WTC11 (cell line): Measurements from ENCODE around the gene FOXE1. TPM values are rescaled to one million over a fixed set of nuclear protein-coding genes. Genes with fewer than 3 reads are reported as not detected.

ENCODE experiments used
- ATAC-seq: fragments of 200-7000 bp; cut with Tn5 transposase; 2 replicates; pipeline ENCODE4 v1.10.0; 2021; ENCODE audit warnings: mild to moderate bottlenecking, moderate library complexity
- CTCF ChIA-PET: fragments of 300-600 bp; sonication (Branson Sonifier 250); formaldehyde crosslinking; loops from one replicate; lab custom pipeline; 2021; ENCODE audit warnings: antibody characterized with exemption; lab: Charles Lee
- POLR2A ChIA-PET: fragments of 350-600 bp; sonication (Branson Sonifier 250); formaldehyde crosslinking; loops from one replicate; lab custom pipeline; 2021; ENCODE audit warnings: antibody characterized with exemption; lab: Charles Lee
- DNase-seq: peaks from one replicate; pipeline ENCODE4 v3.0.0; 2021; ENCODE audit warnings: low spot score
- H3K27ac Mint-ChIP-seq: 2 replicates; pipeline ENCODE4 v1.8.0; 2021; ENCODE audit warnings: mixed read lengths
- H3K27me3 Mint-ChIP-seq: 2 replicates; pipeline ENCODE4 v1.8.0; 2021; ENCODE audit warnings: low read depth, mild to moderate bottlenecking, moderate library complexity, mixed read lengths
- H3K36me3 Mint-ChIP-seq: 2 replicates; pipeline ENCODE4 v1.8.0; 2021; ENCODE audit warnings: mixed read lengths
- H3K4me1 Mint-ChIP-seq: 2 replicates; pipeline ENCODE4 v1.8.0; 2022; ENCODE audit warnings: mixed read lengths
- H3K4me3 Mint-ChIP-seq: 2 replicates; pipeline ENCODE4 v1.8.0; 2021; ENCODE audit warnings: mild to moderate bottlenecking, moderate library complexity, mixed read lengths
- H3K9me3 Mint-ChIP-seq: 2 replicates; pipeline ENCODE4 v1.8.0; 2021; ENCODE audit warnings: mixed read lengths
- E2F5 ChIP-seq: sonication (generic); formaldehyde crosslinking; IDR thresholded peaks from 2 replicates; pipeline ENCODE4 v1.8.1; 2022; ENCODE audit warnings: mild to moderate bottlenecking, moderate library complexity, missing genetic modification reagents
- HMGXB4 ChIP-seq: sonication (generic); formaldehyde crosslinking; IDR thresholded peaks from 2 replicates; pipeline ENCODE4 v1.8.1; 2023; ENCODE audit warnings: mild to moderate bottlenecking, moderate library complexity, missing genetic modification reagents
- MLX ChIP-seq: sonication (generic); formaldehyde crosslinking; IDR thresholded peaks from 2 replicates; pipeline ENCODE4 v1.8.1; 2023; ENCODE audit warnings: mild to moderate bottlenecking, missing genetic modification reagents, moderate library complexity
- NFE2L1 ChIP-seq: sonication (generic); formaldehyde crosslinking; IDR thresholded peaks from 2 replicates; pipeline ENCODE4 v1.8.1; 2023; ENCODE audit warnings: missing genetic modification reagents
- SMAD4 ChIP-seq: sonication (generic); formaldehyde crosslinking; IDR thresholded peaks from 2 replicates; pipeline ENCODE4 v1.8.0; 2022; ENCODE audit warnings: mild to moderate bottlenecking, missing genetic modification reagents
- SOX15 ChIP-seq: fragments of 250-450 bp; sonication (Bioruptor Pico); IDR thresholded peaks from 2 replicates; pipeline ENCODE4 v1.9.0; 2021; ENCODE audit warnings: mild to moderate bottlenecking
- ZBTB21 ChIP-seq: sonication (generic); formaldehyde crosslinking; IDR thresholded peaks from 2 replicates; pipeline ENCODE4 v1.8.1; 2023; ENCODE audit warnings: mild to moderate bottlenecking, missing genetic modification reagents, borderline replicate concordance
- ZNF263 ChIP-seq: sonication (generic); formaldehyde crosslinking; IDR thresholded peaks from 2 replicates; pipeline ENCODE4 v1.8.1; 2022; ENCODE audit warnings: low read depth, mild to moderate bottlenecking, moderate library complexity, missing genetic modification reagents
- ZNF416 ChIP-seq: fragments of 250-450 bp; sonication (Bioruptor Pico); IDR thresholded peaks from 2 replicates; pipeline ENCODE4 v1.9.0; 2021; ENCODE audit warnings: mild to moderate bottlenecking, inconsistent platforms
- ZNF423 ChIP-seq: fragments of 250-450 bp; sonication (Bioruptor Pico); IDR thresholded peaks from 2 replicates; pipeline ENCODE4 v2.1.2; 2022; ENCODE audit warnings: mild to moderate bottlenecking, moderate library complexity
- ZNF671 ChIP-seq: fragments of 250-450 bp; sonication (Bioruptor Pico); IDR thresholded peaks from 2 replicates; pipeline ENCODE4 v1.8.0; 2021; ENCODE audit warnings: mild to moderate bottlenecking
- total RNA-seq: library from RNA; stranded (reverse); gene quantifications from 3 replicates; pipeline ENCODE4 v1.2.3, GENCODE V29; 2021
- TF ChIP-seq, protein P1 (sequence below): sonication (generic); formaldehyde crosslinking; IDR thresholded peaks from 2 replicates; pipeline ENCODE4 v1.8.1; 2023; ENCODE audit warnings: mild to moderate bottlenecking, missing genetic modification reagents, borderline replicate concordance
- TF ChIP-seq, protein P2 (sequence below): fragments of 200-600 bp; IDR thresholded peaks from 2 replicates; pipeline ENCODE4 v1.8.0; 2022; ENCODE audit warnings: antibody characterized with exemption

Gene FOXE1
- total RNA-seq, 1 experiment from 2014 or later: 0.09 TPM

GRCh38 chr9:97876061-97876460, 23.0 kb downstream of the FOXE1 start (continued):
- TF ChIP-seq, protein P1, sequence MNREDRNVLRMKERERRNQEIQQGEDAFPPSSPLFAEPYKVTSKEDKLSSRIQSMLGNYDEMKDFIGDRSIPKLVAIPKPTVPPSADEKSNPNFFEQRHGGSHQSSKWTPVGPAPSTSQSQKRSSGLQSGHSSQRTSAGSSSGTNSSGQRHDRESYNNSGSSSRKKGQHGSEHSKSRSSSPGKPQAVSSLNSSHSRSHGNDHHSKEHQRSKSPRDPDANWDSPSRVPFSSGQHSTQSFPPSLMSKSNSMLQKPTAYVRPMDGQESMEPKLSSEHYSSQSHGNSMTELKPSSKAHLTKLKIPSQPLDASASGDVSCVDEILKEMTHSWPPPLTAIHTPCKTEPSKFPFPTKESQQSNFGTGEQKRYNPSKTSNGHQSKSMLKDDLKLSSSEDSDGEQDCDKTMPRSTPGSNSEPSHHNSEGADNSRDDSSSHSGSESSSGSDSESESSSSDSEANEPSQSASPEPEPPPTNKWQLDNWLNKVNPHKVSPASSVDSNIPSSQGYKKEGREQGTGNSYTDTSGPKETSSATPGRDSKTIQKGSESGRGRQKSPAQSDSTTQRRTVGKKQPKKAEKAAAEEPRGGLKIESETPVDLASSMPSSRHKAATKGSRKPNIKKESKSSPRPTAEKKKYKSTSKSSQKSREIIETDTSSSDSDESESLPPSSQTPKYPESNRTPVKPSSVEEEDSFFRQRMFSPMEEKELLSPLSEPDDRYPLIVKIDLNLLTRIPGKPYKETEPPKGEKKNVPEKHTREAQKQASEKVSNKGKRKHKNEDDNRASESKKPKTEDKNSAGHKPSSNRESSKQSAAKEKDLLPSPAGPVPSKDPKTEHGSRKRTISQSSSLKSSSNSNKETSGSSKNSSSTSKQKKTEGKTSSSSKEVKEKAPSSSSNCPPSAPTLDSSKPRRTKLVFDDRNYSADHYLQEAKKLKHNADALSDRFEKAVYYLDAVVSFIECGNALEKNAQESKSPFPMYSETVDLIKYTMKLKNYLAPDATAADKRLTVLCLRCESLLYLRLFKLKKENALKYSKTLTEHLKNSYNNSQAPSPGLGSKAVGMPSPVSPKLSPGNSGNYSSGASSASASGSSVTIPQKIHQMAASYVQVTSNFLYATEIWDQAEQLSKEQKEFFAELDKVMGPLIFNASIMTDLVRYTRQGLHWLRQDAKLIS: no peak
- TF ChIP-seq, all 79 proteins: peak for 0

DNA sequence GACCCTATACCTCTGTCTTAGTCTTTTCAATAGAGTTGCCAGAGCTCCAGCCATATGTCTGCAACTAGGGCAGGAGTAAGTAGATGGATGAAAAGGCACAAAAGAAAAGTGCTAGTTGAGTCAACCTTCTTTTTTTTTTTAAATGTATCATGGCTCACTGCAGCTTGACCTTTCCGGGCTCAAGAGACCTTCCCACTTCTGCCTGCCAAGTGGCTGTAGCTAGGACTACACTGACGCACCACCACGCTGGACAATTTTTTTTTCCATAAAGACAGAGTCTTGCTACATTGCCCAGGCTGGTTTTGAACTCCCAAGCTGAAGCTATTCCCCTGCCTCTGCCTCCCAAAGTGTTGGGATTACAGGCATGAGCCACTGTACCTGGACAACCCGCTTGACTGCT, 27.3 kb downstream of the FOXE1 start:
- no peaks in the 10 kb centered on the region for H3K4me1 Mint-ChIP-seq
- no peaks in the 10 kb centered on the region for H3K9me3 Mint-ChIP-seq
- H3K4me3 Mint-ChIP-seq: no peak overlapping the region
- no peak overlapping the region for H3K27ac Mint-ChIP-seq
- H3K36me3 Mint-ChIP-seq: no peaks in the 10 kb centered on the region
- no peak for TF ChIP-seq ZBTB21 (CRISPR knock-in tag)
- TF ChIP-seq NFE2L1 (CRISPR knock-in tag): no peak
- no peak for TF ChIP-seq HMGXB4 (CRISPR knock-in tag)
- TF ChIP-seq ZNF416 (CRISPR knock-in tag): no peak
- no peak for TF ChIP-seq ZNF671 (CRISPR knock-in tag)
- no peak for TF ChIP-seq E2F5
- TF ChIP-seq, all 79 proteins: peak for 0
- no peak for DNase-seq
- no peak for ATAC-seq
- peaks cover 14% of the 10 kb centered on the region for H3K27me3 Mint-ChIP-seq
- ChIA-PET CTCF (interaction anchor here (1.0 to 3.0 kb wide), 2 partner anchors 10 to 16 kb away, joined by 8 to 9 read pairs; no protein-coding TSS in a partner anchor), POLR2A (no interaction called here)

GRCh38 chr9:97889941-97890887, 37.2 kb downstream of the FOXE1 start:
- Mint-ChIP-seq H3K4me1 (peaks cover 6% of the 10 kb centered on the region; the same call in 1 of the 2 replicates), H3K27ac (no peak overlapping the region), H3K27me3 (peaks cover 46% of the 10 kb centered on the region)

More at GRCh38 chr9:97889941-97890887, 37.2 kb downstream of the FOXE1 start:
- Mint-ChIP-seq H3K4me3 (no peak overlapping the region), H3K36me3 (no peaks in the 10 kb centered on the region), H3K9me3 (no peaks in the 10 kb centered on the region)
- ATAC-seq (peak; percentile 89), DNase-seq (peak; percentile 81)
- POLR2A ChIA-PET: interaction anchor here (0.6 kb wide), 1 partner anchor 77 kb away, joined by 5 read pairs; no protein-coding TSS in a partner anchor
- CTCF ChIA-PET: interaction anchor here (0.5 to 5.9 kb wide), 43 partner anchors 8 to 414 kb away, joined by 3 to 70 read pairs (median 4); partner anchors contain the start of genes NANS, NCBP1, TRMO and TSTD2
- TF ChIP-seq SMAD4: no peak
- no peak for TF ChIP-seq SOX15 (CRISPR knock-in tag)
- TF ChIP-seq ZNF263 (CRISPR knock-in tag): no peak
- TF ChIP-seq, protein P2, sequence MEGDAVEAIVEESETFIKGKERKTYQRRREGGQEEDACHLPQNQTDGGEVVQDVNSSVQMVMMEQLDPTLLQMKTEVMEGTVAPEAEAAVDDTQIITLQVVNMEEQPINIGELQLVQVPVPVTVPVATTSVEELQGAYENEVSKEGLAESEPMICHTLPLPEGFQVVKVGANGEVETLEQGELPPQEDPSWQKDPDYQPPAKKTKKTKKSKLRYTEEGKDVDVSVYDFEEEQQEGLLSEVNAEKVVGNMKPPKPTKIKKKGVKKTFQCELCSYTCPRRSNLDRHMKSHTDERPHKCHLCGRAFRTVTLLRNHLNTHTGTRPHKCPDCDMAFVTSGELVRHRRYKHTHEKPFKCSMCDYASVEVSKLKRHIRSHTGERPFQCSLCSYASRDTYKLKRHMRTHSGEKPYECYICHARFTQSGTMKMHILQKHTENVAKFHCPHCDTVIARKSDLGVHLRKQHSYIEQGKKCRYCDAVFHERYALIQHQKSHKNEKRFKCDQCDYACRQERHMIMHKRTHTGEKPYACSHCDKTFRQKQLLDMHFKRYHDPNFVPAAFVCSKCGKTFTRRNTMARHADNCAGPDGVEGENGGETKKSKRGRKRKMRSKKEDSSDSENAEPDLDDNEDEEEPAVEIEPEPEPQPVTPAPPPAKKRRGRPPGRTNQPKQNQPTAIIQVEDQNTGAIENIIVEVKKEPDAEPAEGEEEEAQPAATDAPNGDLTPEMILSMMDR: peak; percentile 81
- TF ChIP-seq ZNF423 (CRISPR knock-in tag): peak; percentile 38; the same call in 1 of the 2 replicates
- no peak for TF ChIP-seq MLX (CRISPR knock-in tag)
- TF ChIP-seq, all 79 proteins: peak for 2
